ENCODE results near the gene PIM1. TPM values are rescaled to one million over a fixed set of nuclear protein-coding genes. Genes with fewer than 3 reads are reported as not detected.

PIM1 gene
- total and polyA plus RNA-seq, 10 of the 15 experiments (the other 5 are each of a cell fraction or from before 2014, with no cell fraction given), result 0.66 to 33.9 (median 10.2) TPM

DNA sequence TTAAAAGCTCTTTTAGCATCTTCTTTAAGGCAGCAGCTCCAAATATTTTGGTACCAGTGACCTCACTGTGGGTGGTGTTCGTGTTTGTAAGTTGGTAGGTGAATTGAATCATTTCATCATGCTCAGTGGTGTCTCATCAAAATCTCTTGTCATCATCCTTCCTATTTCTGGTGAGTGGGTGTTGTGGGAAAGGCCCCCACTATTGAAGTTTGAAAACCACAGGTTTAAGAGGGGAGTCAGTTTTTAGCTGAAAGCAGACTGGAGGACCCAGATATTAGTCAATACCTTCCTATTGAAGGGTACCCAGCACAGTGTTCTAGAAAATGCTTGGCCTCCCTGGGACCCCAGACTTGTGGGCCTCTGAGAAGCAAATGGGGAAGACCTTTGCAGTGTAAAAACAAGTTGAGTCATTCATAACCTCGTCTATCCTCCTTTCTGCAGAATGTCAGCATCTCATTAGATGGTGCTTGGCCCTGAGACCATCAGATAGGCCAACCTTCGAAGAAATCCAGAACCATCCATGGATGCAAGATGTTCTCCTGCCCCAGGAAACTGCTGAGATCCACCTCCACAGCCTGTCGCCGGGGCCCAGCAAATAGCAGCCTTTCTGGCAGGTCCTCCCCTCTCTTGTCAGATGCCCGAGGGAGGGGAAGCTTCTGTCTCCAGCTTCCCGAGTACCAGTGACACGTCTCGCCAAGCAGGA is 3.7 kb downstream of the PIM1 start (continued):
- TF ChIP-seq NFYA (IDR thresholded peaks at IDR 0.05; ENCODE audit: borderline replicate concordance, low read depth, low read length) (no peak), CREM (IDR thresholded peaks at IDR 0.05; ENCODE audit: low read depth) (peak; percentile 19; the same call in 1 of the 2 replicates), FOXM1 (IDR thresholded peaks at IDR 0.05; ENCODE audit: low read depth, low read length) (no peak; the same call in 1 of the 2 replicates), SUPT20H (IDR thresholded peaks at IDR 0.05; ENCODE audit: borderline replicate concordance, control insufficient read depth, low read depth, low read length) (no peak), NFYB (IDR thresholded peaks at IDR 0.05; ENCODE audit: insufficient read depth, low read depth, low read length) (no peak), EGR1 (IDR thresholded peaks at IDR 0.05; ENCODE audit: borderline replicate concordance in 1 of 2, low read depth in 2 of 2, low read length in 2 of 2) (peak in 1 of 2 experiments; percentile 8; a peak in 1 of 3 replicates), NR2F1 (conservative IDR thresholded peaks at IDR 0.05) (no peak), MTA2 (IDR thresholded peaks at IDR 0.05; ENCODE audit: low read depth) (no peak), CREB1 (IDR thresholded peaks at IDR 0.05; ENCODE audit: low read depth) (peak; percentile 49; the same call in 1 of the 2 replicates), KAT2A (conservative IDR thresholded peaks at IDR 0.05; ENCODE audit: control insufficient read depth, low read depth, low read length) (no peak), USF1 (IDR thresholded peaks at IDR 0.05; ENCODE audit: borderline replicate concordance, extremely low read length, insufficient read depth, low read depth, low read length) (no peak), SMAD1 (IDR thresholded peaks at IDR 0.05; ENCODE audit: low read depth, partially characterized antibody) (no peak), MEF2A (IDR thresholded peaks at IDR 0.05; ENCODE audit: insufficient read depth, low read depth, low read length) (0 out of 2 replicates have a peak, but pooled peaks have one; percentile 17), RAD21 (IDR thresholded peaks at IDR 0.05; ENCODE audit: insufficient read depth, low read depth, low read length) (no peak), ZNF24 (IDR thresholded peaks at IDR 0.05) (no peak), YY1 (IDR thresholded peaks at IDR 0.05; ENCODE audit: low read depth, low read length) (no peak), RUNX3 (IDR thresholded peaks at IDR 0.05; ENCODE audit: low read length) (peak; percentile 84), BMI1 (IDR thresholded peaks at IDR 0.05; ENCODE audit: borderline replicate concordance) (no peak), ATF2 (IDR thresholded peaks at IDR 0.05; ENCODE audit: low read length) (0 out of 2 replicates have a peak, but pooled peaks have one; percentile 17), IKZF1 (conservative IDR thresholded peaks at IDR 0.05) (no peak), POLR2AphosphoS5 (IDR thresholded peaks at IDR 0.05; ENCODE audit: low read length) (no peak), CEBPB (IDR thresholded peaks at IDR 0.05; ENCODE audit: borderline replicate concordance in 1 of 2, low read depth in 2 of 2, low read length in 2 of 2) (no peak)
- TF ChIP-seq, protein P1, sequence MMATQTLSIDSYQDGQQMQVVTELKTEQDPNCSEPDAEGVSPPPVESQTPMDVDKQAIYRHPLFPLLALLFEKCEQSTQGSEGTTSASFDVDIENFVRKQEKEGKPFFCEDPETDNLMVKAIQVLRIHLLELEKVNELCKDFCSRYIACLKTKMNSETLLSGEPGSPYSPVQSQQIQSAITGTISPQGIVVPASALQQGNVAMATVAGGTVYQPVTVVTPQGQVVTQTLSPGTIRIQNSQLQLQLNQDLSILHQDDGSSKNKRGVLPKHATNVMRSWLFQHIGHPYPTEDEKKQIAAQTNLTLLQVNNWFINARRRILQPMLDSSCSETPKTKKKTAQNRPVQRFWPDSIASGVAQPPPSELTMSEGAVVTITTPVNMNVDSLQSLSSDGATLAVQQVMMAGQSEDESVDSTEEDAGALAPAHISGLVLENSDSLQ (IDR thresholded peaks at IDR 0.05), result no peak
- TF ChIP-seq, protein P2, sequence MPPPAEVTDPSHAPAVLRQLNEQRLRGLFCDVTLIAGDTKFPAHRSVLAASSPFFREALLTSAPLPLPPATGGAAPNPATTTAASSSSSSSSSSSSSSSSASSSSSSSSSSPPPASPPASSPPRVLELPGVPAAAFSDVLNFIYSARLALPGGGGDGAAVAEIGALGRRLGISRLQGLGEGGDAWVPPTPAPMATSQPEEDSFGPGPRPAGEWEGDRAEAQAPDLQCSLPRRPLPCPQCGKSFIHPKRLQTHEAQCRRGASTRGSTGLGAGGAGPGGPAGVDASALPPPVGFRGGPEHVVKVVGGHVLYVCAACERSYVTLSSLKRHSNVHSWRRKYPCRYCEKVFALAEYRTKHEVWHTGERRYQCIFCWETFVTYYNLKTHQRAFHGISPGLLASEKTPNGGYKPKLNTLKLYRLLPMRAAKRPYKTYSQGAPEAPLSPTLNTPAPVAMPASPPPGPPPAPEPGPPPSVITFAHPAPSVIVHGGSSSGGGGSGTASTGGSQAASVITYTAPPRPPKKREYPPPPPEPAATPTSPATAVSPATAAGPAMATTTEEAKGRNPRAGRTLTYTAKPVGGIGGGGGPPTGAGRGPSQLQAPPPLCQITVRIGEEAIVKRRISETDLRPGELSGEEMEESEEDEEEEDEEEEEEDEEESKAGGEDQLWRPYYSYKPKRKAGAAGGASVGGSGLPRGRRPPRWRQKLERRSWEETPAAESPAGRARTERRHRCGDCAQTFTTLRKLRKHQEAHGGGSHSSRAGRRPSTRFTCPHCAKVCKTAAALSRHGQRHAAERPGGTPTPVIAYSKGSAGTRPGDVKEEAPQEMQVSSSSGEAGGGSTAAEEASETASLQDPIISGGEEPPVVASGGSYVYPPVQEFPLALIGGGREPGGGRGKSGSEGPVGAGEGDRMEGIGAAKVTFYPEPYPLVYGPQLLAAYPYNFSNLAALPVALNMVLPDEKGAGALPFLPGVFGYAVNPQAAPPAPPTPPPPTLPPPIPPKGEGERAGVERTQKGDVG (CRISPR knock-in tag; IDR thresholded peaks at IDR 0.05), result no peak
